CD4-positive, alpha-beta T cell treated with Interleukin-17A for 4 hours (primary cell): ENCODE measurements around the gene NPAS3.

Experiments used
- DNase-seq: peaks from one replicate; pipeline ENCODE4 v3.0.0-alpha.2; 2020; ENCODE audit warnings: mixed read lengths

NPAS3 gene

GRCh38 chr14:33393895-33394368 is 455.3 kb downstream of the NPAS3 start:
- DNase-seq, result no peak

GRCh38 chr14:33401311-33401710 is 462.6 kb downstream of the NPAS3 start:
- DNase-seq, result no peak

- no peak for DNase-seq
Observed at GRCh38 chr14:33402604-33403003, 463.9 kb downstream of the NPAS3 start.

- DNase-seq, result no peak
Observed at GRCh38 chr14:33404054-33404453, 465.4 kb downstream of the NPAS3 start.

GRCh38 chr14:33404964-33405574 is 466.4 kb downstream of the NPAS3 start:
- DNase-seq, result no peak

GRCh38 chr14:33406766-33407165 is 468.1 kb downstream of the NPAS3 start:
- no peak for DNase-seq

- DNase-seq, result no peak
Observed at GRCh38 chr14:33408291-33408690, 469.6 kb downstream of the NPAS3 start.

- no peak for DNase-seq
Observed at GRCh38 chr14:33412450-33412849, 473.8 kb downstream of the NPAS3 start.

- no peak for DNase-seq
Observed at GRCh38 chr14:33413381-33413780, 474.7 kb downstream of the NPAS3 start.

GRCh38 chr14:33414041-33414440 is 475.4 kb downstream of the NPAS3 start:
- no peak for DNase-seq

GRCh38 chr14:33420051-33420627 is 481.5 kb downstream of the NPAS3 start:
- no peak for DNase-seq

- DNase-seq, result no peak
Observed at GRCh38 chr14:33430414-33431035, 491.8 kb downstream of the NPAS3 start.

- DNase-seq, result no peak
Observed at GRCh38 chr14:33432407-33433023, 493.8 kb downstream of the NPAS3 start.

- DNase-seq, result no peak
Observed at GRCh38 chr14:33433396-33433795, 494.7 kb downstream of the NPAS3 start.

- DNase-seq, result no peak
Observed at GRCh38 chr14:33435911-33436689, 497.4 kb downstream of the NPAS3 start.

GRCh38 chr14:33441633-33442032 is 503.0 kb downstream of the NPAS3 start:
- DNase-seq, result no peak

GRCh38 chr14:33444136-33444535 is 505.5 kb downstream of the NPAS3 start:
- DNase-seq, result no peak

GRCh38 chr14:33449268-33449667 is 510.6 kb downstream of the NPAS3 start:
- no peak for DNase-seq

- DNase-seq, result no peak
Observed at GRCh38 chr14:33449703-33450395, 511.2 kb downstream of the NPAS3 start.

GRCh38 chr14:33450416-33450815 is 511.7 kb downstream of the NPAS3 start:
- DNase-seq, result no peak

- no peak for DNase-seq
Observed at GRCh38 chr14:33451211-33451610, 512.5 kb downstream of the NPAS3 start.

GRCh38 chr14:33452995-33453394 is 514.3 kb downstream of the NPAS3 start:
- DNase-seq, result no peak
